Neural cell (in vitro differentiated cells): Measurements from ENCODE around the gene CFAP299. TPM values are rescaled to one million over a fixed set of nuclear protein-coding genes. Genes with fewer than 3 reads are reported as not detected.

ENCODE experiments used
- H2AFZ ChIP-seq: fragments of 200-600, 300-800 bp; sonication (generic), shearing (Covaris generic); 2 replicates; pipeline ENCODE4 v1.6.0; 2014; ENCODE audit warnings: low read depth, mild to moderate bottlenecking, antibody characterized with exemption, low read length, moderate library complexity
- H3F3A ChIP-seq: fragments of 200-600 bp; shearing (Covaris generic); 2 replicates; pipeline ENCODE4 v1.6.1; 2016; ENCODE audit warnings: mild to moderate bottlenecking, moderate library complexity, mixed read lengths, antibody characterized with exemption, low read length; ENCODE audit not compliant: insufficient read depth, poor library complexity, severe bottlenecking
- H3K27ac ChIP-seq: fragments of 200-600, 300-800 bp; sonication (generic), shearing (Covaris generic); 2 replicates; pipeline ENCODE4 v1.5.1; 2014; ENCODE audit warnings: mild to moderate bottlenecking, low read length, moderate library complexity
- H3K27me3 ChIP-seq: fragments of 300-800, 200-600 bp; sonication (generic), shearing (Covaris generic); 2 replicates; pipeline ENCODE4 v1.6.0; 2014; ENCODE audit warnings: mild to moderate bottlenecking, low read depth, low read length, moderate library complexity; ENCODE audit not compliant: insufficient read depth
- H3K36me3 ChIP-seq: fragments of 300-800, 200-600 bp; sonication (generic), shearing (Covaris generic); 2 replicates; pipeline ENCODE4 v1.5.1; 2014; ENCODE audit warnings: mild to moderate bottlenecking, antibody characterized with exemption, low read length, moderate library complexity; ENCODE audit not compliant: insufficient read depth
- H3K4me2 ChIP-seq: fragments of 300-800, 200-600 bp; sonication (generic), shearing (Covaris generic); 2 replicates; pipeline ENCODE4 v1.6.0; 2014; ENCODE audit warnings: mild to moderate bottlenecking, low read length
- H3K4me3 ChIP-seq: fragments of 300-800, 200-600 bp; sonication (generic), shearing (Covaris generic); 2 replicates; pipeline ENCODE4 v1.5.1; 2014; ENCODE audit warnings: mild to moderate bottlenecking, low read length, moderate library complexity
- H3K79me2 ChIP-seq: fragments of 200-600 bp; shearing (Covaris generic); replicated peaks from 2 replicates; pipeline ENCODE4 v1.6.0; 2014; ENCODE audit warnings: mild to moderate bottlenecking, low read length, moderate library complexity; ENCODE audit not compliant: insufficient read depth
- H3K9ac ChIP-seq: fragments of 300-800, 200-600 bp; sonication (generic), shearing (Covaris generic); 2 replicates; pipeline ENCODE4 v1.6.1; 2016; ENCODE audit warnings: mild to moderate bottlenecking, low read length, mixed read lengths
- H3K9me2 ChIP-seq: fragments of 200-600 bp; shearing (Covaris generic); 2 replicates; pipeline ENCODE4 v1.6.1; 2016; ENCODE audit warnings: mild to moderate bottlenecking, low read length, mixed read lengths; ENCODE audit not compliant: insufficient read depth
- H3K9me3 ChIP-seq: fragments of 200-600, 300-800 bp; sonication (generic), shearing (Covaris generic); 2 replicates; pipeline ENCODE4 v1.6.1; 2016; ENCODE audit warnings: mild to moderate bottlenecking, mixed run types, low read length, moderate library complexity, mixed read lengths
- H4K20me1 ChIP-seq: fragments of 200-600 bp; shearing (Covaris generic); 2 replicates; pipeline ENCODE4 v1.6.1; 2016; ENCODE audit warnings: mild to moderate bottlenecking, mixed run types; ENCODE audit not compliant: insufficient read depth
- EP300 ChIP-seq: fragments of 450-650 bp; conservative IDR thresholded peaks from 2 replicates; pipeline ENCODE4 v1.6.1; 2014; ENCODE audit warnings: antibody characterized with exemption, mild to moderate bottlenecking, moderate library complexity; ENCODE audit not compliant: poor library complexity, severe bottlenecking
- EZH2 ChIP-seq: fragments of 200-600, 300-800 bp; shearing (Covaris generic), sonication (generic); IDR thresholded peaks from 2 replicates; pipeline ENCODE4 v1.6.1; 2014; ENCODE audit warnings: antibody characterized with exemption, low read length, borderline replicate concordance, mild to moderate bottlenecking; ENCODE audit not compliant: insufficient read depth, poor library complexity, severe bottlenecking
- MXI1 ChIP-seq: fragments of 450-650 bp; conservative IDR thresholded peaks from 2 replicates; pipeline ENCODE4 v1.6.1; 2014; ENCODE audit warnings: antibody characterized with exemption, mild to moderate bottlenecking; ENCODE audit not compliant: poor library complexity, severe bottlenecking
- POLR2AphosphoS5 ChIP-seq: IDR thresholded peaks from 2 replicates; pipeline ENCODE4 v1.6.1; 2012
- RAD21 ChIP-seq: fragments of 450-650 bp; conservative IDR thresholded peaks from 2 replicates; pipeline ENCODE4 v1.6.1; 2014; ENCODE audit warnings: antibody characterized with exemption, mild to moderate bottlenecking, moderate library complexity
- REST ChIP-seq: IDR thresholded peaks from 2 replicates; pipeline ENCODE4 v1.6.1; 2012; ENCODE audit warnings: borderline replicate concordance
- SMC3 ChIP-seq: fragments of 450-650 bp; conservative IDR thresholded peaks from 2 replicates; pipeline ENCODE4 v1.6.1; 2014; ENCODE audit warnings: antibody characterized with exemption, mild to moderate bottlenecking, moderate library complexity; ENCODE audit not compliant: poor library complexity
- TAF1 ChIP-seq: IDR thresholded peaks from 2 replicates; pipeline ENCODE4 v1.6.1; 2012; ENCODE audit warnings: low read depth
- polyA plus RNA-seq: library from polyadenylated mRNA; depleted of rRNA; stranded (reverse); fragments of >200 nt; gene quantifications from 2 replicates; pipeline ENCODE4 v1.2.3, GENCODE V29; 2014
- TF ChIP-seq, protein P1 (sequence below): fragments of 450-650 bp; IDR thresholded peaks from 2 replicates; pipeline ENCODE4 v1.5.1; 2014; ENCODE audit warnings: antibody characterized with exemption, mild to moderate bottlenecking, moderate library complexity; ENCODE audit not compliant: poor library complexity, severe bottlenecking

The CFAP299 gene
- polyA plus RNA-seq, 1 donor from 2014 or later, result not detected

DNA sequence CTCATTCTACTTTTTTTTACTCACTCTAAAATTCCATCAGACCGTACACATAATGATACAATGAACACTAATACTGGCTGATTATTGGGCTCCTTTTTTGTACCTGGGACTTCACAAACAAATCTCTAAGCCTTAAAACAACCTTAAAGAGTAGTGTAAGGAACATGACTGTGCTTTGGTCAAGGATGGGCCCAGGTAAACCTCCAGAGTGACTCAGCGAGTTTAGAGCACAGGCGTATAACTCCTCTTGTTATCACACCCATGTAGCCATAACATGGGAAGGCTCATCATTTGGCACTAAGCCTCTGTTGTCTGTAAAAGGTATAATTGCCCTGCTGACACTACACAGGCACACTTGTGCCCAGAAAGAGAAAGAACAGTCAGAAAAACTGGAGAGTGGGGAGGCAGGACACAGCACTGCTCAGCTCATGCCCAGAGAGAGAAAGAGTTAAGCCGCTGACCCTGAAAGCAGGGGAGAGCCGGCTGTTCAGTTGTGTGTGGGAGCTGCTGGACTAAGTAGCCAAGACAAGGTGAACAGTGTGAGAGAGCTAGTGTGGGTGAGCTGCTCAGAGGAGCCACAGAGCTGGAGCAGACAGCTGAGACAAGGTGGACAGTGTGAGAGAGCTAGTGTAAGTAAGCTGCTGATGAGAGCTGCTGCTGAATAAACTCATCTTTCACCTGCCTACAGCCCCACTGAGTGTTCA is 375.4 kb downstream of the CFAP299 start:
- Histone ChIP-seq H2AFZ (no peak overlapping the region), H4K20me1 (no peaks in the 10 kb centered on the region), H3F3A (no peaks in the 10 kb centered on the region)

GRCh38 chr4:80711956-80712355 is 376.4 kb downstream of the CFAP299 start:
- Histone ChIP-seq H3K27me3 (no peaks in the 10 kb centered on the region), H3K36me3 (no peaks in the 10 kb centered on the region), H3K79me2 (no peaks in the 10 kb centered on the region), H3K9me2 (no peaks in the 10 kb centered on the region), H3K4me2 (no peak overlapping the region), H3K27ac (no peak overlapping the region), H4K20me1 (no peaks in the 10 kb centered on the region), H3K4me3 (no peak overlapping the region), H2AFZ (no peak overlapping the region), H3K9me3 (no peaks in the 10 kb centered on the region), H3K9ac (no peak overlapping the region), H3F3A (no peaks in the 10 kb centered on the region)
- TF ChIP-seq REST (no peak), EP300 (no peak), EZH2 (no peak), POLR2AphosphoS5 (no peak), SMC3 (no peak), RAD21 (no peak), MXI1 (no peak), TAF1 (no peak)
- TF ChIP-seq, protein P1, sequence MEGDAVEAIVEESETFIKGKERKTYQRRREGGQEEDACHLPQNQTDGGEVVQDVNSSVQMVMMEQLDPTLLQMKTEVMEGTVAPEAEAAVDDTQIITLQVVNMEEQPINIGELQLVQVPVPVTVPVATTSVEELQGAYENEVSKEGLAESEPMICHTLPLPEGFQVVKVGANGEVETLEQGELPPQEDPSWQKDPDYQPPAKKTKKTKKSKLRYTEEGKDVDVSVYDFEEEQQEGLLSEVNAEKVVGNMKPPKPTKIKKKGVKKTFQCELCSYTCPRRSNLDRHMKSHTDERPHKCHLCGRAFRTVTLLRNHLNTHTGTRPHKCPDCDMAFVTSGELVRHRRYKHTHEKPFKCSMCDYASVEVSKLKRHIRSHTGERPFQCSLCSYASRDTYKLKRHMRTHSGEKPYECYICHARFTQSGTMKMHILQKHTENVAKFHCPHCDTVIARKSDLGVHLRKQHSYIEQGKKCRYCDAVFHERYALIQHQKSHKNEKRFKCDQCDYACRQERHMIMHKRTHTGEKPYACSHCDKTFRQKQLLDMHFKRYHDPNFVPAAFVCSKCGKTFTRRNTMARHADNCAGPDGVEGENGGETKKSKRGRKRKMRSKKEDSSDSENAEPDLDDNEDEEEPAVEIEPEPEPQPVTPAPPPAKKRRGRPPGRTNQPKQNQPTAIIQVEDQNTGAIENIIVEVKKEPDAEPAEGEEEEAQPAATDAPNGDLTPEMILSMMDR, result no peak

More for the DNA sequence above, 375.4 kb downstream of the CFAP299 start:
- Histone ChIP-seq H3K9me2 (no peaks in the 10 kb centered on the region), H3K4me2 (no peak overlapping the region), H3K9me3 (no peaks in the 10 kb centered on the region), H3K79me2 (no peaks in the 10 kb centered on the region), H3K9ac (no peak overlapping the region), H3K27ac (no peak overlapping the region), H3K36me3 (no peaks in the 10 kb centered on the region), H3K27me3 (no peaks in the 10 kb centered on the region), H3K4me3 (no peak overlapping the region)
- TF ChIP-seq SMC3 (no peak), TAF1 (no peak), MXI1 (no peak), EZH2 (no peak), REST (no peak), RAD21 (no peak)
